ENCODE data around the gene PBLD. TPM values are rescaled to one million over a fixed set of nuclear protein-coding genes. Genes with fewer than 3 reads are reported as not detected.

The PBLD gene
- total and polyA plus RNA-seq, 9 of the 15 experiments (the other 6 are each of a cell fraction or from before 2014, with no cell fraction given): 1.2 to 4.3 (median 2.5) TPM

- TF ChIP-seq MAFG (tag; conservative IDR thresholded peaks at IDR 0.05) (no peak), ZSCAN32 (CRISPR knock-in tag; IDR thresholded peaks at IDR 0.05) (no peak), SMC3 (conservative IDR thresholded peaks at IDR 0.05; ENCODE audit: insufficient read depth, low read depth, low read length) (no peak), ARNT (IDR thresholded peaks at IDR 0.05) (peak in 1 of 2 experiments; percentile 82; a peak in 2 of 4 replicates), ZNF316 (IDR thresholded peaks at IDR 0.05) (no peak; the same call in 1 of the 2 replicates), ZNF512 (tag; IDR thresholded peaks at IDR 0.05) (no peak), AFF4 (CRISPR knock-in tag; IDR thresholded peaks at IDR 0.05) (peak; percentile 35), C11orf30 (IDR thresholded peaks at IDR 0.05; ENCODE audit: low read depth) (0 out of 2 replicates have a peak, but pooled peaks have one; percentile 7), KLF6 (CRISPR knock-in tag; IDR thresholded peaks at IDR 0.05; ENCODE audit: borderline replicate concordance) (peak; percentile 81; the same call in 1 of the 2 replicates), POLR2H (tag; IDR thresholded peaks at IDR 0.05; ENCODE audit: low read depth) (peak; percentile 98), POLR2AphosphoS2 (IDR thresholded peaks at IDR 0.05; ENCODE audit: low read length) (peak; percentile 96), MAFK (IDR thresholded peaks at IDR 0.05; ENCODE audit: low read length) (peak; percentile 2; the same call in 1 of the 2 replicates)
- TF ChIP-seq, protein P1, sequence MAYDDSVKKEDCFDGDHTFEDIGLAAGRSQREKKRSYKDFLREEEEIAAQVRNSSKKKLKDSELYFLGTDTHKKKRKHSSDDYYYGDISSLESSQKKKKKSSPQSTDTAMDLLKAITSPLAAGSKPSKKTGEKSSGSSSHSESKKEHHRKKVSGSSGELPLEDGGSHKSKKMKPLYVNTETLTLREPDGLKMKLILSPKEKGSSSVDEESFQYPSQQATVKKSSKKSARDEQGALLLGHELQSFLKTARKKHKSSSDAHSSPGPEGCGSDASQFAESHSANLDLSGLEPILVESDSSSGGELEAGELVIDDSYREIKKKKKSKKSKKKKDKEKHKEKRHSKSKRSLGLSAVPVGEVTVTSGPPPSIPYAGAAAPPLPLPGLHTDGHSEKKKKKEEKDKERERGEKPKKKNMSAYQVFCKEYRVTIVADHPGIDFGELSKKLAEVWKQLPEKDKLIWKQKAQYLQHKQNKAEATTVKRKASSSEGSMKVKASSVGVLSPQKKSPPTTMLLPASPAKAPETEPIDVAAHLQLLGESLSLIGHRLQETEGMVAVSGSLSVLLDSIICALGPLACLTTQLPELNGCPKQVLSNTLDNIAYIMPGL (CRISPR knock-in tag; IDR thresholded peaks at IDR 0.05): peak; percentile 74; the same call in 1 of the 2 replicates
- TF ChIP-seq, protein P2, sequence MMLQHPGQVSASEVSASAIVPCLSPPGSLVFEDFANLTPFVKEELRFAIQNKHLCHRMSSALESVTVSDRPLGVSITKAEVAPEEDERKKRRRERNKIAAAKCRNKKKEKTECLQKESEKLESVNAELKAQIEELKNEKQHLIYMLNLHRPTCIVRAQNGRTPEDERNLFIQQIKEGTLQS (IDR thresholded peaks at IDR 0.05): no peak
- TF ChIP-seq, protein P2 (CRISPR knock-in tag; conservative IDR thresholded peaks at IDR 0.05): peak; percentile 80; the same call in 1 of the 2 replicates
- TF ChIP-seq, protein P3, sequence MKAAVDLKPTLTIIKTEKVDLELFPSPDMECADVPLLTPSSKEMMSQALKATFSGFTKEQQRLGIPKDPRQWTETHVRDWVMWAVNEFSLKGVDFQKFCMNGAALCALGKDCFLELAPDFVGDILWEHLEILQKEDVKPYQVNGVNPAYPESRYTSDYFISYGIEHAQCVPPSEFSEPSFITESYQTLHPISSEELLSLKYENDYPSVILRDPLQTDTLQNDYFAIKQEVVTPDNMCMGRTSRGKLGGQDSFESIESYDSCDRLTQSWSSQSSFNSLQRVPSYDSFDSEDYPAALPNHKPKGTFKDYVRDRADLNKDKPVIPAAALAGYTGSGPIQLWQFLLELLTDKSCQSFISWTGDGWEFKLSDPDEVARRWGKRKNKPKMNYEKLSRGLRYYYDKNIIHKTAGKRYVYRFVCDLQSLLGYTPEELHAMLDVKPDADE (conservative IDR thresholded peaks at IDR 0.05; ENCODE audit: control insufficient read depth, low read depth, low read length): peak; percentile 86
Observed at GRCh38 chr10:68331455-68332258, 1.1 kb downstream of the PBLD start, which contains the start of gene HNRNPH3 (continued).
